ENCODE measurements around the gene OR52E1. TPM values are rescaled to one million over a fixed set of nuclear protein-coding genes. Genes with fewer than 3 reads are reported as not detected.

Gene OR52E1
- total and polyA plus RNA-seq, 9 donors, result not detected

DNA sequence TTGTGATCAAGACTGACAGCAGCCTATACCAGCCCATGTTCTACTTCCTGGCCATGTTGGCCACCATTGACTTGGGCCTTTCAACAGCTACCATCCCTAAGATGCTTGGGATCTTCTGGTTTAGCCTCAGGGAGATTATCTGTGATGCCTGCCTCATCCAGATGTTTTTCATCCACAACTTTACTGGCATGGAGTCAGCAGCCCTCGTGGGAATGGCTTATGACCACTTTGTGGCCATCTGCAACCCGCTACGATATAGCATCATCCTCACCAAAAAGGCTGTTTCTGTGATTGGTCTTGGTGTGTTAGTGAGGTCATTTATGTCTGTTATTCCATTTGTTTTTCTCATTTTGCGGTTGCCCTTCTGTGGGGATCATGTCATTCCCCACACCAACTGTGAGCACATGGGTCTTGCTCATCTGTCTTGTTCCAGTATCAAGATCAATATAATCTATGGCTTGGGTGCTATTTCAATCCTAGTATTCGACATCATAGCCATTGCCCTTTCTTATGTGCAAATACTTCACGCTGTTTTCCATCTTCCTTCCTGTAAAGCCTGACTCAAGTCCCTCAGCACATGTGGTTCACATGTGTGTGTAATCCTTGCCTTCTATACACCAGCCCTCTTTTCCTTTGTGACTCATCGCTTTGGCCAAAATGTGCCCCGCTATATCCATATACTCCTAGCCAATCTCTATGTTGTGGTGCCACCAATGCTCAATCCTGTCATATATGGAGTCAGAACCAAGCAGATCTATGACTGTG is 23.6 kb downstream of the OR52E1 start:
- no peak for DNase-seq
- Histone ChIP-seq H3K27me3 (no peaks in the 10 kb centered on the region), H3K4me1 (ENCODE audit: insufficient read depth) (no peaks in the 10 kb centered on the region), H3K4me3 (no peak overlapping the region), H3K36me3 (no peaks in the 10 kb centered on the region), H3K9me3 (no peaks in the 10 kb centered on the region), H3K27ac (no peak overlapping the region)
- TF ChIP-seq EP300 (IDR thresholded peaks at IDR 0.05) (no peak), POLR2A (IDR thresholded peaks at IDR 0.05) (no peak)
- TF ChIP-seq, protein P1, sequence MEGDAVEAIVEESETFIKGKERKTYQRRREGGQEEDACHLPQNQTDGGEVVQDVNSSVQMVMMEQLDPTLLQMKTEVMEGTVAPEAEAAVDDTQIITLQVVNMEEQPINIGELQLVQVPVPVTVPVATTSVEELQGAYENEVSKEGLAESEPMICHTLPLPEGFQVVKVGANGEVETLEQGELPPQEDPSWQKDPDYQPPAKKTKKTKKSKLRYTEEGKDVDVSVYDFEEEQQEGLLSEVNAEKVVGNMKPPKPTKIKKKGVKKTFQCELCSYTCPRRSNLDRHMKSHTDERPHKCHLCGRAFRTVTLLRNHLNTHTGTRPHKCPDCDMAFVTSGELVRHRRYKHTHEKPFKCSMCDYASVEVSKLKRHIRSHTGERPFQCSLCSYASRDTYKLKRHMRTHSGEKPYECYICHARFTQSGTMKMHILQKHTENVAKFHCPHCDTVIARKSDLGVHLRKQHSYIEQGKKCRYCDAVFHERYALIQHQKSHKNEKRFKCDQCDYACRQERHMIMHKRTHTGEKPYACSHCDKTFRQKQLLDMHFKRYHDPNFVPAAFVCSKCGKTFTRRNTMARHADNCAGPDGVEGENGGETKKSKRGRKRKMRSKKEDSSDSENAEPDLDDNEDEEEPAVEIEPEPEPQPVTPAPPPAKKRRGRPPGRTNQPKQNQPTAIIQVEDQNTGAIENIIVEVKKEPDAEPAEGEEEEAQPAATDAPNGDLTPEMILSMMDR (IDR thresholded peaks at IDR 0.05), result no peak
- intact Hi-C loops (cut with DNase I), result no loop called here
- 81 to 83% (median 82%) methylated on average over 8 of the region's 8 CpGs for WGBS, 3 donors

DNA sequence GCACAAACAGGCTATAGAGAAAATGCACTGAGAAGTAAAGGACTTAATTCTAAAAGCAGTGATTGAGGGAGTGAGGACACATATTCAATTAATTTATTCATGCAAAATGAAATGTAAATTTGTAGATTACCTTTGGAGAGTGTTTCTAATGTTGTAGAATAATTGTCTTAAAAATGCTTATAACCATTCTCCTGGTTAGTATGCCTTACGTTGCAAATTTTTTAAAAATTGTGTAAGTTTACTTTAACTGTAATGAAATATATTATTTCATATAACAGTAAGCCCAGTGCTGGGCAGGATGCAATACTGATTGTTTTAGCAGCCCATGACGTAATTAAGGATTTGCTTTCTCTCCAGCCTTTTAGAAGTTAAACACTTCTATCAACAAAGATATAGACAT is 26.6 kb downstream of the OR52E1 start:
- 61 to 79% (median 70%) methylated on average over 2 of the region's 2 CpGs for WGBS, 3 donors
- Histone ChIP-seq H3K36me3 (no peaks in the 10 kb centered on the region), H3K4me1 (ENCODE audit: insufficient read depth) (no peaks in the 10 kb centered on the region), H3K4me3 (no peak overlapping the region), H3K27ac (no peak overlapping the region), H3K27me3 (no peaks in the 10 kb centered on the region), H3K9me3 (no peaks in the 10 kb centered on the region)
- intact Hi-C loops (cut with DNase I), result no loop called here
- DNase-seq, result no peak
- TF ChIP-seq, protein P1 (IDR thresholded peaks at IDR 0.05), result no peak
- no peak for TF ChIP-seq POLR2A (IDR thresholded peaks at IDR 0.05)

DNA sequence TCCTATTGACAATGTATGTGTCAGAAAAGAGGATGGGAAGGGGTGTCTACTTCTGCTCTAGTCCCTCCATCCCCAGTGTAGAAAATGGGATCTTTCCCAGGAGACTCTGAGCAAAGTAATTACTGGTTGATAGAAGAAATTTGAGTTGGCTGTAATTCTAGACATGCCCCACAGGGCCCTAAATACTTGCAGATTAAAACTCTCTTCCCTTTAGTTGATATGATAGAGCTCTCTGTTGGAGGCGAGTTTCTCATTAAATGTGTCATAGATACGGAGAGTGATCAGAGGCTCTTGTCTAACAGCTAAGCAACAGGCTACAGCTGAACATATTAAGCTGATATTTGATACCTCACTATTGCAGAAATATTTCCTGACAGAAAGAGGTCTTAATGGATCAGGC is 32.9 kb downstream of the OR52E1 start:
- H3K9me3 ChIP-seq, result no peaks in the 10 kb centered on the region
- no peak overlapping the region for H3K27ac ChIP-seq
- no peaks in the 10 kb centered on the region for H3K36me3 ChIP-seq
- H3K4me3 ChIP-seq, result no peak overlapping the region
- H3K27me3 ChIP-seq, result no peaks in the 10 kb centered on the region
- DNase-seq, result no peak
- no peaks in the 10 kb centered on the region for H3K4me1 ChIP-seq (ENCODE audit: insufficient read depth)
- intact Hi-C loops (cut with DNase I), result no loop called here
- TF ChIP-seq POLR2A (IDR thresholded peaks at IDR 0.05) (no peak), EP300 (IDR thresholded peaks at IDR 0.05) (no peak)
- TF ChIP-seq, protein P1 (IDR thresholded peaks at IDR 0.05), result no peak
- WGBS, 3 donors, result 11 to 27% (median 19%) methylated on average over 2 of the region's 2 CpGs

DNA sequence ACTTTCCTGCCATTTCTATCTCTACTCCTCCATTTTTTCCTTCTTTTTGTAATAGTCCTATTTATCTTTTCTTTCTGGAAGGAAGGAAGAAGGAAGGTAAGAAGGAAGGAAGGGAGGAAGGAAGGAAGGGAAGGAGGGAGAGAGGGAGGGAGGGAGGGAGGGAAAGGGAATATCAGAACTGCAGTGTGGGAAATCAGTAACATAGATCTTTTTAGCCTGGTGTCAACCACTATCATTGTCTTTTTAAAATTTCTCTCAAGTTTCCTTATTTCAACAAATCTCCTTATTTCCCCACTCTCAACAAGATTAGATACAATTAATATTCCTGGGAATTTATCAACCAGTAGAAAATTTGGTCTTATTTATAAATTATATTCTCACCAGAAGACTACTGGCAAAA is 33.7 kb downstream of the OR52E1 start:
- intact Hi-C loops (cut with DNase I), result no loop called here
- H3K4me1 ChIP-seq (ENCODE audit: insufficient read depth), result no peaks in the 10 kb centered on the region
- H3K9me3 ChIP-seq, result no peaks in the 10 kb centered on the region
- no peaks in the 10 kb centered on the region for H3K27me3 ChIP-seq
- H3K4me3 ChIP-seq, result no peak overlapping the region
- no peaks in the 10 kb centered on the region for H3K36me3 ChIP-seq
- TF ChIP-seq, protein P1 (IDR thresholded peaks at IDR 0.05), result no peak
- TF ChIP-seq POLR2A (IDR thresholded peaks at IDR 0.05) (no peak), EP300 (IDR thresholded peaks at IDR 0.05) (no peak)
- no peak overlapping the region for H3K27ac ChIP-seq
- no peak for DNase-seq
